Gastroesophageal sphincter (tissue), 4 donors: Measurements from ENCODE around the gene GLRA1. TPM values are rescaled to one million over a fixed set of nuclear protein-coding genes. Genes with fewer than 3 reads are reported as not detected.

ENCODE experiments used
- ATAC-seq: fragments of 150-250 bp; one replicate; pipeline ENCODE4 v1.9.1; 2016; ENCODE audit warnings: mild to moderate bottlenecking, moderate library complexity
- H3K27ac ChIP-seq, 4 donors: fragments of 200-600 bp; sonication (generic) in 3 of 4; 1 replicate in 3 of 4; 2 replicates in 1 of 4; pipeline ENCODE4 v1.5.1; 2016 to 2019
- H3K27me3 ChIP-seq: fragments of 200-600 bp; sonication (generic); one replicate; pipeline ENCODE4 v1.5.1; 2019
- H3K36me3 ChIP-seq, 2 donors: fragments of 200-600 bp; sonication (generic); one replicate each; pipeline ENCODE4 v1.5.1; 2019; ENCODE audit warnings: control low read depth in 1 of 2
- H3K4me1 ChIP-seq, 3 donors: fragments of 200-600 bp; sonication (generic); 1 replicate in 2 of 3; 2 replicates in 1 of 3; pipeline ENCODE4 v1.5.1; 2016 to 2019; ENCODE audit warnings: control low read depth in 2 of 3
- H3K4me3 ChIP-seq, 2 donors: fragments of 200-600 bp; sonication (generic); one replicate each; pipeline ENCODE4 v1.5.1; 2019; ENCODE audit warnings: mild to moderate bottlenecking in 1 of 2, moderate library complexity in 1 of 2
- H3K9me3 ChIP-seq, 3 donors: fragments of 200-600 bp; sonication (generic); one replicate each; pipeline ENCODE4 v1.5.1; 2017 to 2019; ENCODE audit warnings: control low read depth in 2 of 3
- EP300 ChIP-seq: sonication (generic); formaldehyde crosslinking; IDR thresholded peaks from one replicate; pipeline ENCODE4 v1.6.1; 2017; ENCODE audit warnings: antibody characterized with exemption, mild to moderate bottlenecking
- POLR2A ChIP-seq, 2 donors: fragments of 450-650 bp; IDR thresholded peaks; one replicate each; pipeline ENCODE4 v1.6.1; 2017; ENCODE audit warnings: antibody characterized with exemption in 2 of 2, mild to moderate bottlenecking in 2 of 2, moderate library complexity in 1 of 2
- POLR2AphosphoS5 ChIP-seq: sonication (generic); formaldehyde crosslinking; IDR thresholded peaks from one replicate; pipeline ENCODE4 v1.6.1; 2017; ENCODE audit warnings: antibody characterized with exemption
- WGBS, 2 donors: methylation state at CpG; one replicate each; pipeline ENCODE4 v1.1.5; 2018; ENCODE audit warnings: low coverage in 1 of 2; 5-methylcytosine and 5-hydroxymethylcytosine counted together
- total RNA-seq, 4 donors: library from RNA; depleted of rRNA; stranded (reverse); fragments of >200 nt; gene quantifications; one replicate each; pipeline ENCODE4 v1.1.0, GENCODE V29; 2016
- TF ChIP-seq, protein P1 (sequence below), 4 experiments: fragments of 200-600 bp in 2 of 4; fragments of 450-650 bp in 2 of 4; sonication (generic) in 1 of 4; IDR thresholded peaks; one replicate each; pipeline ENCODE4 v1.5.1; 2017 to 2019; ENCODE audit warnings: antibody characterized with exemption in 4 of 4, mild to moderate bottlenecking in 2 of 4, moderate library complexity in 2 of 4

Gene GLRA1
- total RNA-seq, 4 donors from 2014 or later = not detected

DNA sequence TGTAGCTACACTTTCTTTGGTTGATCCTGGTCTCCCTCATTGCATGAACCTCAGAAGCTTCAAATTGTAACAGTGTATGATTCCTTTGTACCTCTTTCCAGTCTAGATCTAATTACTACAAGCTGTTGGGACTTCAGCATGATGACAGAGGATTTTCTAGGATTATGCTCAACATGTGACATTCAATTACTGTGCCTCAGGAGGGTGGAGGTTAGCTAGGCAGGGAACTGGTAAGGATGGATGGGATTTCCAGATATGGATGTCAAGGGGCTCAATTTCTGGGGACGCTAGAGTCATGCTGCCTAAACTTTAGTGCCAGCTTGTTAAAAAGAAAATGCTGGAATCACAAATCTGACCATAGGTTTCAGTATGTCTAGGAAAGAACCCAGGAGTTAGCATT lies 29.2 kb upstream of the GLRA1 start:
- 100% methylated on average over 1 of the region's 1 CpG; no CpG with 5 or more reads in 1 of the 2 donors for WGBS, 2 donors
- Histone ChIP-seq H3K36me3 (no peaks in the 10 kb centered on the region), H3K9me3 (no peaks in the 10 kb centered on the region), H3K27ac (no peak overlapping the region), H3K4me3 (no peak overlapping the region), H3K27me3 (no peaks in the 10 kb centered on the region), H3K4me1 (no peaks in the 10 kb centered on the region)
- TF ChIP-seq POLR2A (IDR thresholded peaks at IDR 0.05) = no peak
- TF ChIP-seq, protein P1, sequence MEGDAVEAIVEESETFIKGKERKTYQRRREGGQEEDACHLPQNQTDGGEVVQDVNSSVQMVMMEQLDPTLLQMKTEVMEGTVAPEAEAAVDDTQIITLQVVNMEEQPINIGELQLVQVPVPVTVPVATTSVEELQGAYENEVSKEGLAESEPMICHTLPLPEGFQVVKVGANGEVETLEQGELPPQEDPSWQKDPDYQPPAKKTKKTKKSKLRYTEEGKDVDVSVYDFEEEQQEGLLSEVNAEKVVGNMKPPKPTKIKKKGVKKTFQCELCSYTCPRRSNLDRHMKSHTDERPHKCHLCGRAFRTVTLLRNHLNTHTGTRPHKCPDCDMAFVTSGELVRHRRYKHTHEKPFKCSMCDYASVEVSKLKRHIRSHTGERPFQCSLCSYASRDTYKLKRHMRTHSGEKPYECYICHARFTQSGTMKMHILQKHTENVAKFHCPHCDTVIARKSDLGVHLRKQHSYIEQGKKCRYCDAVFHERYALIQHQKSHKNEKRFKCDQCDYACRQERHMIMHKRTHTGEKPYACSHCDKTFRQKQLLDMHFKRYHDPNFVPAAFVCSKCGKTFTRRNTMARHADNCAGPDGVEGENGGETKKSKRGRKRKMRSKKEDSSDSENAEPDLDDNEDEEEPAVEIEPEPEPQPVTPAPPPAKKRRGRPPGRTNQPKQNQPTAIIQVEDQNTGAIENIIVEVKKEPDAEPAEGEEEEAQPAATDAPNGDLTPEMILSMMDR (IDR thresholded peaks at IDR 0.05) = no peak
- no peak for TF ChIP-seq EP300
- TF ChIP-seq POLR2AphosphoS5 = no peak
- no peak for ATAC-seq

DNA sequence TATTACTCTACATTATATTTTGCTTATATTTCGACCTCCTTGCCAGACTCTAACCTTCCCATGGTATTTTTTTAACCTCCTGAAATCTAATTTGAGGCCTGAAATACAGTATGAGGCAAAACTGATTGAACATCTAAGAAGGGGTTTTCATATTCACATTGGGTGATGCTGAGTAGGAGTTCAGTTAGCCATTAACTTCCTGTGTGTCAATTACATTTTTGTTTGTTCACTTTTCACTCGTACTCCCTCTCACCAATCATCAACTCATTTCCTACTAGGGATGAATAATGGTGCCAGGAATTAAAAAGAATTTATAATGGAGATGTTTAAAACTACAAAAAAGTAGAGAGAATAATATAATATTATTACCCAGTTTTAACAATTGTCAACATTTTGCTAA lies 27.6 kb upstream of the GLRA1 start:
- H3K4me1 ChIP-seq = no peaks in the 10 kb centered on the region
- no peak for ATAC-seq
- WGBS, 2 donors = 45 to 53% methylated on average over 2 of the region's 2 CpGs
- H3K27ac ChIP-seq = no peak overlapping the region
- H3K9me3 ChIP-seq = no peaks in the 10 kb centered on the region
- TF ChIP-seq POLR2A (IDR thresholded peaks at IDR 0.05) (no peak), POLR2AphosphoS5 (no peak), EP300 (no peak)
- TF ChIP-seq, protein P1 (IDR thresholded peaks at IDR 0.05) = no peak
- no peaks in the 10 kb centered on the region for H3K36me3 ChIP-seq
- no peaks in the 10 kb centered on the region for H3K27me3 ChIP-seq
- no peak overlapping the region for H3K4me3 ChIP-seq

DNA sequence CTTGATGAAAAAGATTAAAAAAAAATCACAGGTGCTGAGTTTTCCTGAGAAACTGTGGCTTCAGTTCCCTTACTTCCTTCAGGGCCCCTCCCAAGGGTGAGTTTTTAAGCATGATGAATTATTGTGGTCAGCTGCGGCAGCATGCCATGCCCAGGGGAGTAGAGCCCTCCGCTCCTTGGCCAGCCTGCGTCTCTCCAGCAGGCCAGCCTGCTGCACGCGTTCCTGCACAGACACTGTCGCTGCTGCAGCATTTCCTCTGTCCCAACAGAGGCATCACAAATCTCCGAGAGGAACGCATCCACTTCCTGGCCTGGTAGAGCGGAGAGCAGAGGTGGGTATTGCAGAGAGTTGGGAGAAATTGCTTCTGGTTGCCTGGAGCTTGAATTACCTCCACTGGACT lies 26.1 kb upstream of the GLRA1 start:
- ATAC-seq = no peak
- Histone ChIP-seq H3K27me3 (no peaks in the 10 kb centered on the region), H3K27ac (no peak overlapping the region), H3K4me1 (no peaks in the 10 kb centered on the region), H3K9me3 (no peaks in the 10 kb centered on the region), H3K4me3 (no peak overlapping the region), H3K36me3 (no peaks in the 10 kb centered on the region)
- 49% methylated on average over 7 of the region's 9 CpGs; no CpG with 5 or more reads in 1 of the 2 donors for WGBS, 2 donors
- TF ChIP-seq POLR2AphosphoS5 (no peak), EP300 (no peak), POLR2A (IDR thresholded peaks at IDR 0.05) (no peak)
- TF ChIP-seq, protein P1 (IDR thresholded peaks at IDR 0.05) = no peak

DNA sequence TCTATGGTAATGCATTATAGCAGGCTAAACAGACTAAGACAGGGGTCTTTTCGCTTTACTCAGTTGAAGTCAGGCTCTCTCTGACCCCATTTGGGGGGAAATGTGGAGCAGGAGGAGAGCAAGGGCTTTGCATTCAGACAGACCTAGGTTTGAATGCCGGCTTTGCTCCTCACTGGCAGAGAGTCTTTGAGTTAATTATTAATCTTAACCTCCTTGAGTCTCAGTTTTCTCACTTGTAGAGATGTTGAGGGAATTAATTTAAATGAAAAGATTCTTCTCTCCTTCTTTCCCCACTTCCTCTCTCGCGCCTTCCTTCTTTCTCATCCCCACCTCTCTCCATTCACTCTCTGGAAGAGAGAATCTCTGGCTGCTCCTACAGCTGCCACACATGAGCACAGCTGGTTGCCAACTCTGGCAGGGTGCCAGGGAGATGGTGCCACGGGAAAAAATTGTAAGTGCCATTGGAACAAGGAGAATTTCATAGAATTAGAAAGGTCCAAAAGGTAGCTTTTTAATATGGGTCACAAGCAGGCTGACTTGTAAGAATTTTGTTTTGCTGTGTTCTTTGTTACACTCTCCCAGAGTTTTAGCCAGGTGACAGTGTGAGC lies 25.2 kb upstream of the GLRA1 start:
- 59 to 80% methylated on average over 2 to 4 of the region's 5 CpGs for WGBS, 2 donors
- Histone ChIP-seq H3K27ac (no peak overlapping the region), H3K27me3 (no peaks in the 10 kb centered on the region), H3K4me3 (no peak overlapping the region), H3K36me3 (no peaks in the 10 kb centered on the region), H3K9me3 (no peaks in the 10 kb centered on the region), H3K4me1 (no peaks in the 10 kb centered on the region)
- no peak for ATAC-seq
- TF ChIP-seq POLR2A (IDR thresholded peaks at IDR 0.05) (no peak), EP300 (no peak), POLR2AphosphoS5 (no peak)
- TF ChIP-seq, protein P1 (IDR thresholded peaks at IDR 0.05) = no peak

DNA sequence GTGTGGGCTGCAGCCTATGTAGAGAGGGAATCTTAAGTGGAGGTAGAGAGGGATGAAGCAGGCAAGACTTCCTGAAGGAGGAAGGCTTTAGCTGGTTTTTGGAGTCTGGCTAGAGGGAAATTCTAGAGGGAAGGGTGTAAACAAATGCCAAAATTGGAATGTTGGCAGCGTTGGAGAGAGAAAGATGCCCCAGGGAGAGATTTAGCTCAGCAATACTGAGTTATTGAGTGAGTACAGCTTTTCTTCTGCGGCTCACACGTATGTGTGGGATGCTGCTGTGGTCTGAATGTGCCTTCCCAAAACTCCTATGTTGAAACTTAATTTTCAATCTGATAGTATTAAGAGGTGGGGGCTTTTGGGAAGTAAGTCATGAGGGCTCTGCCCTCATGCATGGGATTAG lies 24.5 kb upstream of the GLRA1 start:
- no peak for ATAC-seq
- TF ChIP-seq, protein P1 (IDR thresholded peaks at IDR 0.05) = no peak
- TF ChIP-seq EP300 (no peak), POLR2AphosphoS5 (no peak), POLR2A (IDR thresholded peaks at IDR 0.05) (no peak)
- Histone ChIP-seq H3K4me1 (no peaks in the 10 kb centered on the region), H3K27ac (no peak overlapping the region), H3K27me3 (no peaks in the 10 kb centered on the region), H3K9me3 (no peaks in the 10 kb centered on the region), H3K4me3 (no peak overlapping the region), H3K36me3 (no peaks in the 10 kb centered on the region)
- WGBS, 2 donors = 56 to 66% methylated on average over 3 of the region's 3 CpGs
